ENCODE data around the gene LY6G6D. TPM values are rescaled to one million over a fixed set of nuclear protein-coding genes. Genes with fewer than 3 reads are reported as not detected.

The LY6G6D gene
- total RNA-seq, 6 experiments from 2014 or later: not detected

GRCh38 chr6:31686483-31686882 lies 28.7 kb upstream of the LY6G6D start:
- no peak for TF ChIP-seq CTCF (IDR thresholded peaks at IDR 0.05)
- H3K27me3 Mint-ChIP-seq (ENCODE audit: insufficient read depth): no peaks in the 10 kb centered on the region; the same call in 1 of the 2 replicates

GRCh38 chr6:31687321-31687720 lies 27.8 kb upstream of the LY6G6D start:
- no peak overlapping the region for H3K4me3 Mint-ChIP-seq
- H3K36me3 Mint-ChIP-seq (ENCODE audit: low read depth): peaks cover 9% of the 10 kb centered on the region; the same call in 1 of the 2 replicates
- TF ChIP-seq CTCF (IDR thresholded peaks at IDR 0.05): no peak

More at GRCh38 chr6:31686483-31686882, 28.7 kb upstream of the LY6G6D start:
- no peak overlapping the region for H3K27ac Mint-ChIP-seq
- peaks cover 3% of the 10 kb centered on the region for H3K4me1 Mint-ChIP-seq (ENCODE audit: low read depth)
- no peaks in the 10 kb centered on the region for H3K9me3 Mint-ChIP-seq
- no peak for DNase-seq
- H3K4me3 Mint-ChIP-seq: no peak overlapping the region
- H3K36me3 Mint-ChIP-seq (ENCODE audit: low read depth): peaks cover 9% of the 10 kb centered on the region; the same call in 1 of the 2 replicates

GRCh38 chr6:31687860-31688693 lies 27.1 kb upstream of the LY6G6D start:
- no peaks in the 10 kb centered on the region for H3K9me3 Mint-ChIP-seq
- H3K36me3 Mint-ChIP-seq (ENCODE audit: low read depth): peaks cover 9% of the 10 kb centered on the region; the same call in 1 of the 2 replicates
- no peak for TF ChIP-seq CTCF (IDR thresholded peaks at IDR 0.05)

More at GRCh38 chr6:31687321-31687720, 27.8 kb upstream of the LY6G6D start:
- no peak overlapping the region for H3K27ac Mint-ChIP-seq
- no peaks in the 10 kb centered on the region for H3K4me1 Mint-ChIP-seq (ENCODE audit: low read depth)
- no peak for DNase-seq
- no peaks in the 10 kb centered on the region for H3K9me3 Mint-ChIP-seq
- no peaks in the 10 kb centered on the region; the same call in 1 of the 2 replicates for H3K27me3 Mint-ChIP-seq (ENCODE audit: insufficient read depth)

GRCh38 chr6:31689249-31690110 lies 25.7 kb upstream of the LY6G6D start:
- DNase-seq: no peak
- Mint-ChIP-seq H3K4me1 (ENCODE audit: low read depth) (no peaks in the 10 kb centered on the region), H3K27me3 (ENCODE audit: insufficient read depth) (no peaks in the 10 kb centered on the region), H3K27ac (no peak overlapping the region), H3K9me3 (no peaks in the 10 kb centered on the region), H3K36me3 (ENCODE audit: low read depth) (peaks cover 9% of the 10 kb centered on the region; the same call in 1 of the 2 replicates), H3K4me3 (no peak overlapping the region)
- TF ChIP-seq CTCF (IDR thresholded peaks at IDR 0.05): peak; percentile 75

More at GRCh38 chr6:31687860-31688693, 27.1 kb upstream of the LY6G6D start:
- Mint-ChIP-seq H3K27me3 (ENCODE audit: insufficient read depth) (no peaks in the 10 kb centered on the region; the same call in 1 of the 2 replicates), H3K4me1 (ENCODE audit: low read depth) (no peaks in the 10 kb centered on the region), H3K4me3 (no peak overlapping the region), H3K27ac (no peak overlapping the region)
- DNase-seq: no peak

GRCh38 chr6:31690231-31691077 lies 24.7 kb upstream of the LY6G6D start:
- Mint-ChIP-seq H3K36me3 (ENCODE audit: low read depth) (peaks cover 9% of the 10 kb centered on the region; the same call in 1 of the 2 replicates), H3K27ac (0 out of 2 replicates have a peak overlapping the region, but pooled peaks have one; percentile 8), H3K4me3 (no peak overlapping the region), H3K4me1 (ENCODE audit: low read depth) (no peaks in the 10 kb centered on the region), H3K9me3 (no peaks in the 10 kb centered on the region), H3K27me3 (ENCODE audit: insufficient read depth) (no peaks in the 10 kb centered on the region)
- DNase-seq: no peak
- no peak for TF ChIP-seq CTCF (IDR thresholded peaks at IDR 0.05)
